SK-N-MC (cell line): ENCODE results near the gene LOXHD1.

Experiments
- EZH2 ChIP-seq: fragments of 200-600 bp; sonication (generic); IDR thresholded peaks from one replicate; pipeline ENCODE4 v1.6.1; 2017; ENCODE audit warnings: antibody characterized with exemption
- FOXP2 ChIP-seq: optimal IDR thresholded peaks from 2 replicates; pipeline ENCODE3; 2011; ENCODE audit warnings: mild to moderate bottlenecking, moderate library complexity; ENCODE audit not compliant: insufficient read depth; ENCODE audit errors: extremely low read length, control extremely low read depth
- POLR2AphosphoS5 ChIP-seq: IDR thresholded peaks from 2 replicates; pipeline ENCODE4 v1.6.1; 2012; ENCODE audit warnings: mild to moderate bottlenecking, low read depth, low read length, borderline replicate concordance

- TF ChIP-seq EZH2 (no peak), POLR2AphosphoS5 (no peak), FOXP2 (no peak)
Measured at GRCh38 chr18:46683252-46683651, 26.2 kb upstream of the LOXHD1 start.
